Keratinocyte (primary cell): Measurements from ENCODE around the gene PRLHR.
A peak's percentile ranks its signal among the peaks of the same experiment; 100 is the strongest.

Experiments used
- EZH2 ChIP-seq: IDR thresholded peaks from one replicate; pipeline ENCODE4 v1.6.1; 2012; ENCODE audit warnings: inconsistent platforms, mild to moderate bottlenecking, low read length, moderate library complexity
- TF ChIP-seq, protein P1 (sequence below), 3 experiments: IDR thresholded peaks in 1 of 3; conservative IDR thresholded peaks in 1 of 3; optimal IDR thresholded peaks in 1 of 3; 2 replicates in 2 of 3; 3 replicates in 1 of 3; pipeline versions ENCODE3 to v1.5.1; 2011; ENCODE audit warnings: low read length in 3 of 3, mild to moderate bottlenecking in 3 of 3, moderate library complexity in 2 of 3, control low read depth in 1 of 3, inconsistent platforms in 1 of 3; ENCODE audit not compliant: insufficient read depth in 2 of 3; ENCODE audit errors: extremely low read depth in 1 of 3

DNA sequence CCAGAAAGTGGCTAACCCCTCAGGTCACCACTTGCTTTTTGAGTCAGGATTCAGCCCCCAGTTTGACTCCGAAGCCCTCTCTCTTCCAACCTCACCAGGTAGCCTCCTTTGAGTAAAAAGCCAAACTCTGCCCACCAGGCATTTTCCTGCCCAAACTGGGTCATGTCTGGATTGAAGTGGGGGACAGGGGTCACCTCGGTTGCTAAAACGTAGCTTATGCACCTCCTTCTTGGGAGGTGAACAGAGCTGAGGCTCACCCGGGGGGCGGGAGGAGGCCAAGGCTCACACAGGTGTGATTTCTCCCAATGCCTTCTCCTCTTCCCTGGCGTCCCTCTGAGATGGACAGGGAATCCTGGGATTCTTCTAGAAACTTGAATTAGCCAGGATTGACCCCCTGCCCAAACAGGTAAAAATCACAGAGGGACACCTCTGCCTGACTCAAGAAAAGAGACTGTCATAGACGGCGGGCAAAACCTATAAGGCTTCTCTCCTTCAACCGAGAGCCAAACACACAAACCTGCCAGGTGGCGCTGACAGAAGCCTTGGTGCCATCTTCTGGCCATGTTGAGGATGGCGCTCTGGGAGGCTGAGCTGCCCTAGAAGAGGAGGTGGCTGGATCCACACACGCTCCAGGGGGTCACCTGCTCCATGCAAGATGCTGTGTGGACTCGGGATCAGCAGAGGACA lies 51.6 kb downstream of the PRLHR start:
- no peak for TF ChIP-seq EZH2
- TF ChIP-seq, protein P1, sequence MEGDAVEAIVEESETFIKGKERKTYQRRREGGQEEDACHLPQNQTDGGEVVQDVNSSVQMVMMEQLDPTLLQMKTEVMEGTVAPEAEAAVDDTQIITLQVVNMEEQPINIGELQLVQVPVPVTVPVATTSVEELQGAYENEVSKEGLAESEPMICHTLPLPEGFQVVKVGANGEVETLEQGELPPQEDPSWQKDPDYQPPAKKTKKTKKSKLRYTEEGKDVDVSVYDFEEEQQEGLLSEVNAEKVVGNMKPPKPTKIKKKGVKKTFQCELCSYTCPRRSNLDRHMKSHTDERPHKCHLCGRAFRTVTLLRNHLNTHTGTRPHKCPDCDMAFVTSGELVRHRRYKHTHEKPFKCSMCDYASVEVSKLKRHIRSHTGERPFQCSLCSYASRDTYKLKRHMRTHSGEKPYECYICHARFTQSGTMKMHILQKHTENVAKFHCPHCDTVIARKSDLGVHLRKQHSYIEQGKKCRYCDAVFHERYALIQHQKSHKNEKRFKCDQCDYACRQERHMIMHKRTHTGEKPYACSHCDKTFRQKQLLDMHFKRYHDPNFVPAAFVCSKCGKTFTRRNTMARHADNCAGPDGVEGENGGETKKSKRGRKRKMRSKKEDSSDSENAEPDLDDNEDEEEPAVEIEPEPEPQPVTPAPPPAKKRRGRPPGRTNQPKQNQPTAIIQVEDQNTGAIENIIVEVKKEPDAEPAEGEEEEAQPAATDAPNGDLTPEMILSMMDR (optimal IDR thresholded peaks at IDR 0.05 in 1 of 3, IDR thresholded peaks at IDR 0.05 in 1 of 3, conservative IDR thresholded peaks at IDR 0.05 in 1 of 3; ENCODE audit: extremely low read depth in 1 of 3, insufficient read depth in 2 of 3, low read length in 3 of 3): peak; percentile 92 to 97 (median 95)
